SJCRH30 (cell line): ENCODE results near the gene ZCCHC7. TPM values are rescaled to one million over a fixed set of nuclear protein-coding genes. Genes with fewer than 3 reads are reported as not detected.

ENCODE experiments used
- total RNA-seq: library from RNA; depleted of rRNA; stranded (reverse); fragments of >200 nt; shearing (Covaris generic); gene quantifications from 2 replicates; pipeline ENCODE4 v1.2.3, GENCODE V29; 2014; rRNA removed

The ZCCHC7 gene
- total RNA-seq, 1 experiment from 2014 or later: 19.5 TPM

Other genes starting within 250 kb of the ZCCHC7 start
- 3.0 and 3.4 TPM in 2 replicates for gene PAX5, start 86.3 kb upstream of the ZCCHC7 start, total RNA-seq